ENCODE data around the gene HAUS6. TPM values are rescaled to one million over a fixed set of nuclear protein-coding genes. Genes with fewer than 3 reads are reported as not detected.
"Not testable (repeated sequence)": the region's sequence is repeated elsewhere in the genome, so short reads cannot be mapped to it uniquely, and the experiment has no call there.

Gene HAUS6
- total RNA-seq, 5 donors from 2014 or later (not counting 1 experiment from before 2014, with no cell fraction given) = 8.7 to 17.0 (median 15.1) TPM

DNA sequence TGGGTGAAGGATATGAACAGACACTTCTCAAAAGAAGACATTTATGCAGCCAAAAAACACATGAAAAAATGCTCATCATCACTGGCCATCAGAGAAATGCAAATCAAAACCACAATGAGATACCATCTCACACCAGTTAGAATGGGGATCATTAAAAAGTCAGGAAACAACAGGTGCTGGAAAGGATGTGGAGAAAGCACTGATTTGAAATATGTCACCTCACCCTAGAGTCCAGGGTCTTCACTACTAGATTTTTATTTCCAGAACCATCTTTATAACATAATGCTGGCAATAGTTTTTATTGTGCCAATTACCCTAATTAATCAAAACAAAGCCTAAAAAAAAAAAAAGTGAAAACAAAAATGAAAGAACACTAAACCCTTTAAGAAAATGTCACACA lies 5.3 kb downstream of the HAUS6 start:
- not testable (repeated sequence) for ATAC-seq (replicated peaks in 1 of 4); H3K9me3 Mint-ChIP-seq; DNase-seq; H3K27me3 Mint-ChIP-seq; H3K4me3 ChIP-seq (ENCODE audit: control insufficient read depth in 1 of 2, extremely low read depth in 1 of 2, low read length in 1 of 2); H3K27me3 ChIP-seq (replicated peaks in 1 of 2; ENCODE audit: control insufficient read depth in 2 of 2, extremely low read depth in 1 of 2, insufficient read depth in 2 of 2, low read length in 1 of 2); H3K27ac ChIP-seq (ENCODE audit: low read length); H3K9me3 ChIP-seq
- ChIA-PET CTCF (interaction anchor here in 1 of 2 donors (1.1 kb wide), 1 partner anchor 77 kb away, joined by 4 read pairs; no protein-coding TSS in a partner anchor), POLR2A (interaction anchor here in 1 of 2 donors (0.5 kb wide), 1 partner anchor 24 kb away, joined by 3 read pairs; no protein-coding TSS in a partner anchor)
- peaks cover 15% of the 10 kb centered on the region in 2 experiments for H3K4me1 ChIP-seq (ENCODE audit: control insufficient read depth in 1 of 2, extremely low read depth in 1 of 2, insufficient read depth in 2 of 2, low read length in 2 of 2)
- peak overlapping the region in 1 of 3 donors; percentile 32 for H3K4me3 Mint-ChIP-seq
- peak overlapping the region in 1 of 2 donors; percentile 67 for H3K27ac Mint-ChIP-seq
- peaks cover 19% of the 10 kb centered on the region for H3K36me3 Mint-ChIP-seq
- peaks cover 4 to 31% of the 10 kb centered on the region in 2 donors for H3K36me3 ChIP-seq (ENCODE audit: control insufficient read depth in 2 of 2, extremely low read depth in 1 of 2, insufficient read depth in 1 of 2, low read length in 1 of 2)
- peaks cover 42% of the 10 kb centered on the region in 3 donors for H3K4me1 Mint-ChIP-seq

DNA sequence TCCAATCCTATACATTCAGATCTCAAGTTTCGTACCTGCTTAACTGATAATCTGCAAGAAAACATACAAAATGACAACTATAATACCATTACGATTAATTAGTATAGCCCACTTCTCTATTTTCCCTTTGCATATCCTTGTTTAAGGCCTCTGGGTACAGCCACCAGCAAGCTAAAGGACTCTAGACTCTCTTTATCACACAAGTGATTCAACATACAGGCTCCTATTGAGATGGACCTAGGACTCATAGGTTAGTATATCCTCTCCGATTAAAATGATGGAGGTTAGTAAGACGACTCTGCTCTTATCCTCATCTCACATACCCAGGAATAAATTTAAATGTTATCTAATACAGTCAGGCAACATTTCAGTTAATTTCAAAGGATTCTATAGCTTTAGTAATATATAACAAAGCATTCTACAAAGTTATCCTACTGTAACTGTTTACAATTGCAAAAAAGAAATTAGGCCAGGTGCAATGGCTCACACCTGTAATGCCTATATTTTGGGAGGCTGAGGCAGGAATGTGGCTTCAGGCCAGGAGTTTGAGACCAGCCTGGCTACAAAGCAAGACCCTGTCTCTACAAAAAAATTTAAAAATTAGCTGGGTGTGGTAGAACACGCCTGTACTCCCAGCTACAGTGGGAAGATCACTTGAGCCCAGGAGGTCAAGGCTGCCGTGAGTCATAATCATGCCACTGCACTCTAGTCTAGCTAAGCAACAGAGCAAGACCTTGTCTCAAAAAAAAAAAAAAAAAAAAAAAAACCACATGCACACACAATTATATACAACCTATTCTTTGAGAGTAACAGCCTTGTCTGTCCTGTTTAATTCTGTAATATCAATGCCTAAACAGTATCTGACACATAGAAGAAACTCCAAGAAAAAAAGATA lies 15.4 kb downstream of the HAUS6 start:
- no peak overlapping the region for H3K27ac Mint-ChIP-seq

DNA sequence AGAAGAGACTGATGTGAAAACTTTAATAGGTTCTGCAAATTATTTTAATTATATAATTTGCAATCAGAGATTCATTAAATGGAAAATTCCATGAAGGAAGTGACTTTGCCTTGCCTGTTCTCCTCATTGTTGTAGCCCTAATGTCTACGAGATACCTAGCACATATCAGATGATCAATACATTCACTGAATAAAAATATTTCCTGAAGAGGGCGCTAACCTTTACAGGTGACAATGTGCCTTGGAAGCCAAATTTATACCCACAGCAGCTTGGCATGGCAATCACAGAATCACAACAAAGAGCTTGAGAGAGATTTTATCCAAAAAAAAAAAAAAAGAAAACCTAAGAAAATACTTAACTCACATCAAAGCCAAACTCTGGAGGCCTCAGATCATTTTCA lies 17.4 kb downstream of the HAUS6 start:
- H3K4me3 ChIP-seq (ENCODE audit: control insufficient read depth in 1 of 2, extremely low read depth in 1 of 2, low read length in 1 of 2) = no peak overlapping the region
- no peaks in the 10 kb centered on the region for H3K9me3 Mint-ChIP-seq
- peaks cover 0 to 56% of the 10 kb centered on the region in 2 donors for H3K36me3 ChIP-seq (ENCODE audit: control insufficient read depth in 2 of 2, extremely low read depth in 1 of 2, insufficient read depth in 1 of 2, low read length in 1 of 2)
- POLR2A ChIA-PET = interaction anchor here (0.6 to 0.7 kb wide), 4 partner anchors 24 to 367 kb away, joined by 3 to 7 read pairs (median 4); no protein-coding TSS in a partner anchor
- ATAC-seq (replicated peaks in 1 of 4) = peak in 2 of 4 experiments; percentile 62 to 75
- no peaks in the 10 kb centered on the region for H3K9me3 ChIP-seq
- H3K27ac ChIP-seq (ENCODE audit: low read length) = no peak overlapping the region
- H3K4me1 Mint-ChIP-seq = peaks cover 0 to 5% (median 2%) of the 10 kb centered on the region in 3 donors
- H3K4me3 Mint-ChIP-seq = no peak overlapping the region
- WGBS (ENCODE audit: insufficient coverage) = no CpG with 5 or more reads among the region's 2 CpGs
- CTCF ChIA-PET = interaction anchor here (0.6 to 3.7 kb wide), 24 partner anchors 9 to 505 kb away, joined by 3 to 41 read pairs (median 4); partner anchors contain the start of genes RRAGA (in 2 of the 2) and DENND4C (in 1 of the 2)
- DNase-seq = peak in 3 of 35 experiments; percentile 7 to 67 (median 7)
- peaks cover 27% of the 10 kb centered on the region for H3K36me3 Mint-ChIP-seq
- H3K27ac Mint-ChIP-seq = no peak overlapping the region
- no peaks in the 10 kb centered on the region for H3K27me3 ChIP-seq (replicated peaks in 1 of 2; ENCODE audit: control insufficient read depth in 2 of 2, extremely low read depth in 1 of 2, insufficient read depth in 2 of 2, low read length in 1 of 2)
- no peaks in the 10 kb centered on the region for H3K4me1 ChIP-seq (ENCODE audit: control insufficient read depth in 1 of 2, extremely low read depth in 1 of 2, insufficient read depth in 2 of 2, low read length in 2 of 2)
- H3K27me3 Mint-ChIP-seq = no peaks in the 10 kb centered on the region

More for the DNA sequence above, 15.4 kb downstream of the HAUS6 start:
- H3K36me3 ChIP-seq (ENCODE audit: control insufficient read depth in 2 of 2, extremely low read depth in 1 of 2, insufficient read depth in 1 of 2, low read length in 1 of 2) = peaks cover 3 to 59% of the 10 kb centered on the region in 2 donors
- no peak overlapping the region for H3K4me3 Mint-ChIP-seq
- H3K27me3 Mint-ChIP-seq = no peaks in the 10 kb centered on the region
- peaks cover 0 to 5% (median 2%) of the 10 kb centered on the region in 3 donors for H3K4me1 Mint-ChIP-seq
- DNase-seq (no peak), ATAC-seq (replicated peaks in 1 of 4) (no peak)
- H3K4me1 ChIP-seq (ENCODE audit: control insufficient read depth in 1 of 2, extremely low read depth in 1 of 2, insufficient read depth in 2 of 2, low read length in 2 of 2) = no peaks in the 10 kb centered on the region
- H3K9me3 Mint-ChIP-seq = no peaks in the 10 kb centered on the region
- no peaks in the 10 kb centered on the region for H3K27me3 ChIP-seq (replicated peaks in 1 of 2; ENCODE audit: control insufficient read depth in 2 of 2, extremely low read depth in 1 of 2, insufficient read depth in 2 of 2, low read length in 1 of 2)
- no peaks in the 10 kb centered on the region for H3K9me3 ChIP-seq
- H3K36me3 Mint-ChIP-seq = peaks cover 25% of the 10 kb centered on the region
- H3K4me3 ChIP-seq (ENCODE audit: control insufficient read depth in 1 of 2, extremely low read depth in 1 of 2, low read length in 1 of 2) = no peak overlapping the region
- POLR2A ChIA-PET = interaction anchor here in 1 of 2 donors (0.6 kb wide), 1 partner anchor 265 kb away, joined by 3 read pairs; no protein-coding TSS in a partner anchor
- WGBS (ENCODE audit: insufficient coverage) = 100% methylated on average over 3 of the region's 6 CpGs
- CTCF ChIA-PET = interaction anchor here (0.5 to 3.7 kb wide), 12 partner anchors 7 to 423 kb away, joined by 3 to 41 read pairs (median 5); partner anchors contain the start of gene RRAGA (in 1 of the 2)
- no peak overlapping the region for H3K27ac ChIP-seq (ENCODE audit: low read length)

DNA sequence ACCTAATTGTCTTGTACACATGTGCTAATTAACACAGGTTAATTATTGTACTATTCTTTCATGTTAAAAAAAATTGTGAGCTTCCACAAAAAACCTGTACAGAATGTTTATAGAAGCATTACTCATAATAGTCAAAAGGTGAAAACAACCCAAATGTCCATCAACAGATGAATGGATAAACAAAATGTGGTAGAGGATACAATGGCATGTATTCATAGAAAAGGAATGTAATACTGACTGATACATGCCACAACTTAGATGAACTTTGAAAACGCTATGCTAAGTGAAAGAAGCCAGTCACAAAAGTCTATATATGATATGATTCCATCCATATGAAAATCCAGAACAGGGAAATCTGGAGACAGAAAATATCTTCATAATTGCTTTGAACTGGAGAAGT lies 27.9 kb downstream of the HAUS6 start:
- H3K9me3 ChIP-seq = no peaks in the 10 kb centered on the region
- no peak overlapping the region for H3K4me3 ChIP-seq (ENCODE audit: control insufficient read depth in 1 of 2, extremely low read depth in 1 of 2, low read length in 1 of 2)
- POLR2A ChIA-PET = interaction anchor here in 1 of 2 donors (0.6 kb wide), 1 partner anchor 20 kb away, joined by 3 read pairs; no protein-coding TSS in a partner anchor
- Mint-ChIP-seq H3K9me3 (no peaks in the 10 kb centered on the region), H3K27me3 (no peaks in the 10 kb centered on the region), H3K4me3 (no peak overlapping the region), H3K36me3 (peaks cover 46% of the 10 kb centered on the region), H3K4me1 (peaks cover 0 to 8% (median 7%) of the 10 kb centered on the region in 3 donors), H3K27ac (no peak overlapping the region)
- no peaks in the 10 kb centered on the region for H3K27me3 ChIP-seq (replicated peaks in 1 of 2; ENCODE audit: control insufficient read depth in 2 of 2, extremely low read depth in 1 of 2, insufficient read depth in 2 of 2, low read length in 1 of 2)
- no CpG with 5 or more reads among the region's 1 CpG for WGBS (ENCODE audit: insufficient coverage)
- H3K27ac ChIP-seq (ENCODE audit: low read length) = no peak overlapping the region
- no peaks in the 10 kb centered on the region for H3K4me1 ChIP-seq (ENCODE audit: control insufficient read depth in 1 of 2, extremely low read depth in 1 of 2, insufficient read depth in 2 of 2, low read length in 2 of 2)
- H3K36me3 ChIP-seq (ENCODE audit: control insufficient read depth in 2 of 2, extremely low read depth in 1 of 2, insufficient read depth in 1 of 2, low read length in 1 of 2) = peaks cover 0 to 70% of the 10 kb centered on the region in 2 donors
- CTCF ChIA-PET = no interaction called here
- no peak for ATAC-seq (replicated peaks in 1 of 4)
- DNase-seq = no peak

DNA sequence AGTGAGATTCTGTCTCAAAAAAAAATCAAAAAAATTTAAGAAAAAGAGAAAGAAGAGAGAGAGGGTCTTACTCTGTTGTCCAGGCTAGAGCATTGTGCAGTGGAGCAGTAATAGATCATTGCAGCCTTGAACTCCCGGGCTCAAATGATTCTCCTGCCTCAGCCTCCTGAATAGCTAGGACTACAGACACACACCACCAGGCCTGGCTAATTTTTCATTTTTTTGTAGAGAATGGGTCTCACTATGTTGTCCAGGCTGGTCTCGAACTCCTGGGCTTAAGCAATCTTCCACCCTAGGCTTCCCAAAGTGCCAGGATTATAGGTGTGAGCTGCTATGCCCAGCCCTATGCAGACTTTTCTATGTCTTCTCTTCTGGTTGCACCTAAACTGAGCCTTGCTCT lies 28.5 kb downstream of the HAUS6 start:
- no peak overlapping the region for H3K4me3 ChIP-seq (ENCODE audit: control insufficient read depth in 1 of 2, extremely low read depth in 1 of 2, low read length in 1 of 2)
- ChIA-PET POLR2A (no interaction called here), CTCF (no interaction called here)
- H3K9me3 Mint-ChIP-seq = no peaks in the 10 kb centered on the region
- H3K27ac ChIP-seq (ENCODE audit: low read length) = no peak overlapping the region
- H3K27me3 ChIP-seq (replicated peaks in 1 of 2; ENCODE audit: control insufficient read depth in 2 of 2, extremely low read depth in 1 of 2, insufficient read depth in 2 of 2, low read length in 1 of 2) = no peaks in the 10 kb centered on the region
- WGBS (ENCODE audit: insufficient coverage) = 100% methylated on average over 1 of the region's 2 CpGs
- H3K27ac Mint-ChIP-seq = no peak overlapping the region
- no peaks in the 10 kb centered on the region for H3K27me3 Mint-ChIP-seq
- ATAC-seq (replicated peaks in 1 of 4) = no peak
- H3K4me1 ChIP-seq (ENCODE audit: control insufficient read depth in 1 of 2, extremely low read depth in 1 of 2, insufficient read depth in 2 of 2, low read length in 2 of 2) = no peaks in the 10 kb centered on the region
- DNase-seq = no peak
- H3K4me3 Mint-ChIP-seq = no peak overlapping the region
- H3K36me3 Mint-ChIP-seq = peaks cover 49% of the 10 kb centered on the region
- H3K4me1 Mint-ChIP-seq = peaks cover 0 to 8% (median 7%) of the 10 kb centered on the region in 3 donors
- H3K36me3 ChIP-seq (ENCODE audit: control insufficient read depth in 2 of 2, extremely low read depth in 1 of 2, insufficient read depth in 1 of 2, low read length in 1 of 2) = peaks cover 0 to 73% of the 10 kb centered on the region in 2 donors
- no peaks in the 10 kb centered on the region for H3K9me3 ChIP-seq

DNA sequence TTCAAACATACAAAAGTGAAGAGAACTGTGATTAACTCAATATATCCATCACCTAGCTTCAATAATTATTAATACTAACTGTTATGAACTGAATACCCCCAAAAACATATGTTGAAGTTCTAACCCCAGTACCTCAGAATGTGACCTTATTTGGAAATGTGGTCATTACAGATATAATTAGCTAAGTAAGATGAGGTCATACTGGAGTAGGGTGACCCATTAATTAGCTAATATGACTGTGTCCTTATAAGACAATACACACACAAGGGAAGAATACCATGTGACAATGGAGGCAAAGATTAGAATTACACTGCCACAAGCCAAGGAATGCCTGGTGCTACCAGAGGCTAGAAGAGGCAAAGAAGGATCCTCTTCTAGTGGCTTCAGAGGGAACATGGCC lies 45.7 kb downstream of the HAUS6 start:
- Histone ChIP-seq H3K36me3 (ENCODE audit: control insufficient read depth in 2 of 2, extremely low read depth in 1 of 2, insufficient read depth in 1 of 2, low read length in 1 of 2) (peaks cover 0 to 47% of the 10 kb centered on the region in 2 donors), H3K27ac (ENCODE audit: low read length) (no peak overlapping the region), H3K4me3 (ENCODE audit: control insufficient read depth in 1 of 2, extremely low read depth in 1 of 2, low read length in 1 of 2) (no peak overlapping the region), H3K4me1 (ENCODE audit: control insufficient read depth in 1 of 2, extremely low read depth in 1 of 2, insufficient read depth in 2 of 2, low read length in 2 of 2) (peaks cover 0 to 3% of the 10 kb centered on the region in 2 experiments), H3K9me3 (no peaks in the 10 kb centered on the region), H3K27me3 (replicated peaks in 1 of 2; ENCODE audit: control insufficient read depth in 2 of 2, extremely low read depth in 1 of 2, insufficient read depth in 2 of 2, low read length in 1 of 2) (no peaks in the 10 kb centered on the region)
- no peak for ATAC-seq (replicated peaks in 1 of 4)
- H3K4me1 Mint-ChIP-seq = peaks cover 7 to 20% (median 11%) of the 10 kb centered on the region in 3 donors
- H3K9me3 Mint-ChIP-seq = no peaks in the 10 kb centered on the region
- H3K27me3 Mint-ChIP-seq = no peaks in the 10 kb centered on the region
- ChIA-PET POLR2A (interaction anchor here in 1 of 2 donors (0.6 kb wide), 1 partner anchor 320 kb away, joined by 4 read pairs; no protein-coding TSS in a partner anchor), CTCF (interaction anchor here in 1 of 2 donors (1.0 to 1.1 kb wide), 2 partner anchors 29 to 408 kb away, joined by 3 read pairs; no protein-coding TSS in a partner anchor)
- H3K4me3 Mint-ChIP-seq = no peak overlapping the region
- no peak for DNase-seq
- H3K27ac Mint-ChIP-seq = no peak overlapping the region
- H3K36me3 Mint-ChIP-seq = peaks cover 63% of the 10 kb centered on the region

All from T-cell (primary cell).